Measurements from ENCODE around the gene UGT3A2.

UGT3A2 gene

GRCh38 chr5:36013182-36013581 is 53.5 kb downstream of the UGT3A2 start:
- Mint-ChIP-seq H3K27ac (no peak overlapping the region), H3K4me3 (no peak overlapping the region), H3K27me3 (ENCODE audit: low read depth, poor library complexity) (no peaks in the 10 kb centered on the region), H3K9me3 (peaks cover 66% of the 10 kb centered on the region), H3K36me3 (ENCODE audit: low read depth) (no peaks in the 10 kb centered on the region), H3K4me1 (no peaks in the 10 kb centered on the region)
- no peak for TF ChIP-seq CTCF (IDR thresholded peaks at IDR 0.05)
- DNase-seq = no peak

GRCh38 chr5:36009698-36010097 is 57.0 kb downstream of the UGT3A2 start:
- no peaks in the 10 kb centered on the region for H3K4me1 Mint-ChIP-seq
- no peaks in the 10 kb centered on the region for H3K27me3 Mint-ChIP-seq (ENCODE audit: low read depth, poor library complexity)
- H3K36me3 Mint-ChIP-seq (ENCODE audit: low read depth) = no peaks in the 10 kb centered on the region
- no peak overlapping the region for H3K27ac Mint-ChIP-seq
- no peak overlapping the region for H3K4me3 Mint-ChIP-seq
- DNase-seq = no peak
- H3K9me3 Mint-ChIP-seq = peaks cover 52% of the 10 kb centered on the region
- TF ChIP-seq CTCF (IDR thresholded peaks at IDR 0.05) = no peak

GRCh38 chr5:36007366-36007765 is 59.3 kb downstream of the UGT3A2 start:
- H3K4me1 Mint-ChIP-seq = no peaks in the 10 kb centered on the region
- TF ChIP-seq CTCF (IDR thresholded peaks at IDR 0.05) = no peak
- no peak overlapping the region for H3K4me3 Mint-ChIP-seq
- no peak for DNase-seq
- peaks cover 30% of the 10 kb centered on the region for H3K9me3 Mint-ChIP-seq
- no peaks in the 10 kb centered on the region for H3K27me3 Mint-ChIP-seq (ENCODE audit: low read depth, poor library complexity)
- no peak overlapping the region for H3K27ac Mint-ChIP-seq
- no peaks in the 10 kb centered on the region for H3K36me3 Mint-ChIP-seq (ENCODE audit: low read depth)

- Mint-ChIP-seq H3K4me1 (no peaks in the 10 kb centered on the region), H3K9me3 (peaks cover 22% of the 10 kb centered on the region), H3K36me3 (ENCODE audit: low read depth) (no peaks in the 10 kb centered on the region), H3K4me3 (no peak overlapping the region), H3K27ac (no peak overlapping the region), H3K27me3 (ENCODE audit: low read depth, poor library complexity) (peaks cover 4% of the 10 kb centered on the region)
- no peak for TF ChIP-seq CTCF (IDR thresholded peaks at IDR 0.05)
- no peak for DNase-seq
Observed at GRCh38 chr5:36006163-36006562, 60.5 kb downstream of the UGT3A2 start.

GRCh38 chr5:36001032-36001431 is 65.7 kb downstream of the UGT3A2 start:
- Mint-ChIP-seq H3K27ac (no peak overlapping the region), H3K9me3 (no peaks in the 10 kb centered on the region), H3K4me3 (no peak overlapping the region), H3K36me3 (ENCODE audit: low read depth) (no peaks in the 10 kb centered on the region), H3K27me3 (ENCODE audit: low read depth, poor library complexity) (peaks cover 12% of the 10 kb centered on the region), H3K4me1 (no peaks in the 10 kb centered on the region)
- DNase-seq = no peak
- no peak for TF ChIP-seq CTCF (IDR thresholded peaks at IDR 0.05)

GRCh38 chr5:35999547-35999946 is 67.1 kb downstream of the UGT3A2 start:
- H3K4me3 Mint-ChIP-seq = no peak overlapping the region

More at GRCh38 chr5:35999547-35999946, 67.1 kb downstream of the UGT3A2 start:
- no peak for DNase-seq
- TF ChIP-seq CTCF (IDR thresholded peaks at IDR 0.05) = no peak
- H3K36me3 Mint-ChIP-seq (ENCODE audit: low read depth) = no peaks in the 10 kb centered on the region
- H3K27ac Mint-ChIP-seq = no peak overlapping the region
- H3K9me3 Mint-ChIP-seq = no peaks in the 10 kb centered on the region
- H3K4me1 Mint-ChIP-seq = no peaks in the 10 kb centered on the region
- peaks cover 15% of the 10 kb centered on the region for H3K27me3 Mint-ChIP-seq (ENCODE audit: low read depth, poor library complexity)

Measured in nephron progenitor cell (in vitro differentiated cells).